KMS-11 (cell line): ENCODE results near the gene LGALS3BP.

ENCODE experiments used
- H2AFZ ChIP-seq: fragments of 200-600 bp; sonication (generic); 2 replicates; pipeline ENCODE4 v1.6.1; 2016; ENCODE audit warnings: antibody characterized with exemption, mixed run types, low read depth
- H3K27ac ChIP-seq: fragments of 200-600 bp; sonication (generic); 2 replicates; pipeline ENCODE4 v1.6.1; 2016; ENCODE audit warnings: mild to moderate bottlenecking, mixed run types
- H3K27me3 ChIP-seq: fragments of 200-600 bp; sonication (generic); 2 replicates; pipeline ENCODE4 v1.6.1; 2017; ENCODE audit warnings: mild to moderate bottlenecking, low read depth, mixed run types, moderate library complexity; ENCODE audit not compliant: insufficient read depth
- H3K36me3 ChIP-seq: fragments of 200-600 bp; sonication (generic); 2 replicates; pipeline ENCODE4 v1.6.1; 2017; ENCODE audit warnings: mild to moderate bottlenecking, mixed run types; ENCODE audit not compliant: insufficient read depth
- H3K4me1 ChIP-seq: fragments of 200-600 bp; sonication (generic); 2 replicates; pipeline ENCODE4 v1.6.1; 2016; ENCODE audit warnings: mild to moderate bottlenecking, low read depth, mixed run types; ENCODE audit not compliant: poor library complexity, severe bottlenecking
- H3K4me2 ChIP-seq: fragments of 200-600 bp; sonication (generic); 2 replicates; pipeline ENCODE4 v1.7.0; 2016; ENCODE audit warnings: mild to moderate bottlenecking, mixed run types
- H3K4me3 ChIP-seq: fragments of 200-600 bp; sonication (generic); IDR thresholded peaks from 2 replicates; pipeline ENCODE4 v1.6.1; 2017; ENCODE audit warnings: low read depth, low read length, mixed read lengths; ENCODE audit not compliant: insufficient read depth
- H3K79me2 ChIP-seq: fragments of 200-600 bp; sonication (generic); 2 replicates; pipeline ENCODE4 v1.6.1; 2016; ENCODE audit warnings: low read depth, mixed run types; ENCODE audit not compliant: insufficient read depth
- H3K9ac ChIP-seq: fragments of 200-600 bp; sonication (generic); 2 replicates; pipeline ENCODE4 v1.6.1; 2016; ENCODE audit warnings: mild to moderate bottlenecking, mixed run types
- H4K20me1 ChIP-seq: fragments of 200-600 bp; sonication (generic); 2 replicates; pipeline ENCODE4 v1.6.1; 2016; ENCODE audit warnings: mild to moderate bottlenecking, mixed run types; ENCODE audit not compliant: insufficient read depth
- TF ChIP-seq, protein P1 (sequence below): fragments of 200-600 bp; sonication (generic); conservative IDR thresholded peaks from 2 replicates; pipeline ENCODE4 v1.6.1; 2017; ENCODE audit warnings: low read depth, mild to moderate bottlenecking, antibody characterized with exemption, low read length, moderate library complexity, mixed read lengths

The LGALS3BP gene

DNA sequence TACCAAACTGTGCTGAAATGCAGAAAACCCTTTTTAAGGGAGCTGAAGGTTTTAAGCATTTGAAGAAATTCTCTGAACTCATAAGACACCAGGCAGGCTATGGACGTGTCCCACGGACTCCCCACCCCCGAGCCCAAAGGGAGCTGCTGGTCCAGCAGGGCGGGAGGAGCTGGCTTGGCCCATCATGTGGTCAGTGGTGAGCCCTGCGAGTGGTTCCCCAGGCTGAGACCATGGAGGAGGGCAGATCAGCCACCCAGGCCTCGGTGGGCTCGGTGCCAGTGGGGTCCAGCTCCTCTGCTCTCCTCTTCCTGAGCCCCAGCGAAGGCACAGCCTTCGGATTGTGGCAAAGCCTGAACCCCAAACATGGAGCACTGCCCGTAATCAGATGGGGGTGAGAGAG, 27.0 kb downstream of the LGALS3BP start:
- H2AFZ ChIP-seq: no peak overlapping the region
- no peak overlapping the region for H3K27ac ChIP-seq
- peaks cover 59% of the 10 kb centered on the region for H3K27me3 ChIP-seq
- no peak overlapping the region for H3K4me3 ChIP-seq
- no peak overlapping the region for H3K9ac ChIP-seq
- H3K79me2 ChIP-seq: no peaks in the 10 kb centered on the region
- H3K36me3 ChIP-seq: no peaks in the 10 kb centered on the region
- H4K20me1 ChIP-seq: no peaks in the 10 kb centered on the region
- no peaks in the 10 kb centered on the region for H3K4me1 ChIP-seq
- TF ChIP-seq, protein P1, sequence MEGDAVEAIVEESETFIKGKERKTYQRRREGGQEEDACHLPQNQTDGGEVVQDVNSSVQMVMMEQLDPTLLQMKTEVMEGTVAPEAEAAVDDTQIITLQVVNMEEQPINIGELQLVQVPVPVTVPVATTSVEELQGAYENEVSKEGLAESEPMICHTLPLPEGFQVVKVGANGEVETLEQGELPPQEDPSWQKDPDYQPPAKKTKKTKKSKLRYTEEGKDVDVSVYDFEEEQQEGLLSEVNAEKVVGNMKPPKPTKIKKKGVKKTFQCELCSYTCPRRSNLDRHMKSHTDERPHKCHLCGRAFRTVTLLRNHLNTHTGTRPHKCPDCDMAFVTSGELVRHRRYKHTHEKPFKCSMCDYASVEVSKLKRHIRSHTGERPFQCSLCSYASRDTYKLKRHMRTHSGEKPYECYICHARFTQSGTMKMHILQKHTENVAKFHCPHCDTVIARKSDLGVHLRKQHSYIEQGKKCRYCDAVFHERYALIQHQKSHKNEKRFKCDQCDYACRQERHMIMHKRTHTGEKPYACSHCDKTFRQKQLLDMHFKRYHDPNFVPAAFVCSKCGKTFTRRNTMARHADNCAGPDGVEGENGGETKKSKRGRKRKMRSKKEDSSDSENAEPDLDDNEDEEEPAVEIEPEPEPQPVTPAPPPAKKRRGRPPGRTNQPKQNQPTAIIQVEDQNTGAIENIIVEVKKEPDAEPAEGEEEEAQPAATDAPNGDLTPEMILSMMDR: no peak
- H3K4me2 ChIP-seq: no peak overlapping the region

DNA sequence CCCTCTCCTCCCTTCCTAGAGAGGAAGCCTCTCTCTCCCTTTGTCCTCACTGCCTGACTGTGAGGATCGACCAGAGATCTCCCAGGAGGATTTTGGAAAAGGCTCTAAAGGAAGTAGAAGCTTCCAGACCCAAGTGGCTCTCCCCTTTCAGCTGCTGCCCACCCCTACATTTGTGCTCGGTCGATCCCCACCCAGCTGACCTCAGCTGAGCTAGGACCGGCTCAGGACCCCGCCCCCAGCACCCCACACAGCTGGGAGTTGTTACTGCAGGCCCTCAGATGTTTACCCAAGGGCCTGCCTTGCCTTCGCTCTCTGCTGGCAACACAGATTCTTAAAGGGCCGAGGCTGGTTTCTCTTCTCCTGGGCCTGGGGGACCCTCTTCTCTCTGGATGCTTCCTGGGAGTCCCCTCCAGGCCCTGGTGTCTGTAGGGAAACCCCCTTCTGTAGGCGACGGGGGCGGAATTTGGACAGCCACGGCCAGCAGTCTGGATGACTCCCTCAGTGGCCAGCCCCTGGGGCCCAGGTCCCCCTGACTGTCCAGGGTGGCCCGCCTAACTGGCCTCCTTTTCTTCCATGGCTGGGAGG, 27.7 kb downstream of the LGALS3BP start:
- Histone ChIP-seq H3K4me1 (no peaks in the 10 kb centered on the region), H3K79me2 (no peaks in the 10 kb centered on the region), H3K4me3 (no peak overlapping the region), H3K36me3 (no peaks in the 10 kb centered on the region), H3K27ac (no peak overlapping the region), H2AFZ (no peak overlapping the region), H4K20me1 (no peaks in the 10 kb centered on the region), H3K27me3 (peaks cover 53% of the 10 kb centered on the region), H3K4me2 (no peak overlapping the region), H3K9ac (no peak overlapping the region)
- TF ChIP-seq, protein P1: no peak

DNA sequence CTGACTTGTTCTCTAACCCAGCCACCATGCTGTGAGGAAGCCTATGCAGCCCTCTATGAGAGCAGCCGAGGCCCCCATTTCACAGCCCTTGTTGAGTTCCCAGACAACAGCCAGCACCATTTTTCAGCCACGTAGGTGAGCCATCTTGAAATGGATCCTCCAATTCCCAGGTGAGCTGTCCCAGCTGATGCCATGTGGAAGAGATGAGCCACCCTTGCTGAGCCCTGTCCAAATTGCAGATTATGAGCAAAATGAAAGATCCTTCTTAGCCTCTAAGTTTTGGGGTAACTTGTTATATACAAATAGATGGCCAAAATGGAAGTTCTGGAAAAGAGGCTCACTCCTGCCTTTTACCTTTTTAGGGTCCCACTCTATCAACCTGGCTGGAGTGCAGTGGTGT, 28.9 kb downstream of the LGALS3BP start:
- TF ChIP-seq, protein P1: no peak
- no peaks in the 10 kb centered on the region for H3K79me2 ChIP-seq

DNA sequence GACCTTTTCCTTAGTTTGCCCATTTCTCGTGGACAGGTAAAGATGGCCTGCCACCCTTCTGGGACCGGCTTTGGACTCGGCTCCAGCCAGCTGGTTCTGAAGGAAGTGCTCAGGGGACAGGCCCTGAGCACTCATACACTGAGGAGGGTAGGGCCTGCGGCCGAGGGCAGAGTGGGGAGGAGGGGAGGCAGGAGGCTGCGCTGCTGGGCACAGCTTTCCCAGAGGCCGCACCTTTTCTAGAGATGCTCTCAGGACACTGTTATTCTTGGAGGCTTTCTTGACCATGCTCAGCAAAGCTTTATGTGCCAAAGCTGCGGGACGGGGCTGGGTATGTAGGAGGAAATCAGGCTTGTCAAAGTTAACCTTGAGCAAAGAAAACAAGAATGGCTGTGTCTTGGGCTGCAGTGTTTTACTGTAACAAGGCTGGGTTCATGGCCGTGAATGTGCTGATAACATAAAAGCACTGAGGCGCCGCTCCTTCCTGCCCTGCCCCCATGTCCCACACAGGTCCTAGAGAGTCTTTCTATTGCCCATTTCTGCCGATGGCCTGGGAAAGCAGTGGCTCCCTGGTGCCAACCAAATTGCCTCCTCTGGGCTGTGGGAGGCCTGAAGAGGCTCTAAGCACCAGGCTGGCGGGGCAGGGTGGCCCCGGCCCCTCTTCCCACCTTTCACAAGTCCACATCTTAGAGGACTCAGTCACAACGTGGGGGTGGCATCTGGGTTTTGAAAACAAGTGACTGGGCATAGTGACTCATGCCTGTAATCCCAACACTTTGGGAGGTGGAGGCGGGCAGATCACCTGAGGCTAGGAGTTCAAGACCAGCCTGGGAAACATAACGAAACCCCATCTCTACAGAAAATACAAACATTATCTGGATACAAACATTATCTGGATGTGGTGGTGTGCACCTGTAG, 32.2 kb downstream of the LGALS3BP start:
- H3K27ac ChIP-seq: no peak overlapping the region
- H3K4me1 ChIP-seq: no peaks in the 10 kb centered on the region
- TF ChIP-seq, protein P1: no peak
- no peaks in the 10 kb centered on the region for H3K79me2 ChIP-seq
- H3K4me3 ChIP-seq: no peak overlapping the region
- H3K36me3 ChIP-seq: no peaks in the 10 kb centered on the region
- H3K4me2 ChIP-seq: no peak overlapping the region
- no peaks in the 10 kb centered on the region for H4K20me1 ChIP-seq
- peaks cover 16% of the 10 kb centered on the region; the same call in 1 of the 2 replicates for H3K27me3 ChIP-seq
- no peak overlapping the region for H2AFZ ChIP-seq
- no peak overlapping the region for H3K9ac ChIP-seq

More for the DNA sequence above, 28.9 kb downstream of the LGALS3BP start:
- Histone ChIP-seq H3K9ac (no peak overlapping the region), H2AFZ (no peak overlapping the region), H3K4me2 (no peak overlapping the region), H4K20me1 (no peaks in the 10 kb centered on the region), H3K4me1 (no peaks in the 10 kb centered on the region), H3K36me3 (no peaks in the 10 kb centered on the region), H3K4me3 (no peak overlapping the region), H3K27me3 (peaks cover 42% of the 10 kb centered on the region), H3K27ac (no peak overlapping the region)
